SW 1271 (cell line): ENCODE data around the gene IGSF9.

Source experiments
- DNase-seq, 2 experiments: peaks; one replicate each; lab custom pipeline; 2025; lab: John Stamatoyannopoulos, UW

IGSF9 gene

DNA sequence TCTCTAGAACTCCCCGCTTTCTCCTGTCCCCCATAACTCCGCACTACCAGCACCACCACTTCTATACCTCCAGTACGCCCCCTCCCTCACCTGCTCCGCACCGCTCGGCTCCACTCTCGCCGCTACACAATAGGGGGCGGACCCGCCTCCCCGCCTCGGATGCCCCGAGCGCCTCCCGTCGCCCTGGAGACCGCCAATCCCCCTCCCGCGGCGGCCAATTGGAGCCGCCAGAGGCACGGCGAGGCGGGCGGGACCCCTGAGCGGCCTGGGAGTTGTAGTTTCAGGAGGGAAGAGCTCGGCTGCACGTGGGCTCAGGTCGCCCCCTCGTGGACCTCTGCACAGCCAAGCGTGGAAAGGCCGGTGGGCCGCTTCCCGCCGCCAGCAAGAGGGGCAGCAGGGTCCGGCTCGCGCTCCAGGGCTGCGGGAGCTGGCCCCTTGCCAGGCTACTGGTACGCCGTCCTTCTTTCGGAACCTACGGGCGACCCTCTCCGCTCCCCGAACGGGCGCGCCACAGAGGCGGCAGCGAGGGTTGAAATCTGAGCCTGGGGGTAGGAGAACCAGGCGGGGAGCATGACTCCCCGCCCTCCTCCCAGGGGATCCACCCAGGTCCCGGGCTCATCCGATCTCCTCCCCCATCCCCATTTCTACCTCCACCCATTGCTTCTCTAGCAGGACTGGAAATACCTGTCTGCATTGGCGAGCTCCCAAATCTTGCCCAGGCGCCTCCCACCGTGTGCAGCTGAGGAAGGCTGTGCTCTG, at the start of gene IGSF9:
TSS of gene IGSF9 (minus strand) at position 131 of the 759 bp plus-strand sequence. CDS start 2,159 bp downstream, outside the sequence.
- no peak for DNase-seq

GRCh38 chr1:159994896-159995295, 49.5 kb upstream of the IGSF9 start:
- no peak for DNase-seq

GRCh38 chr1:159993911-159994310, 48.5 kb upstream of the IGSF9 start:
- DNase-seq: no peak

GRCh38 chr1:159992161-159992560, 46.7 kb upstream of the IGSF9 start:
- DNase-seq: no peak

DNA sequence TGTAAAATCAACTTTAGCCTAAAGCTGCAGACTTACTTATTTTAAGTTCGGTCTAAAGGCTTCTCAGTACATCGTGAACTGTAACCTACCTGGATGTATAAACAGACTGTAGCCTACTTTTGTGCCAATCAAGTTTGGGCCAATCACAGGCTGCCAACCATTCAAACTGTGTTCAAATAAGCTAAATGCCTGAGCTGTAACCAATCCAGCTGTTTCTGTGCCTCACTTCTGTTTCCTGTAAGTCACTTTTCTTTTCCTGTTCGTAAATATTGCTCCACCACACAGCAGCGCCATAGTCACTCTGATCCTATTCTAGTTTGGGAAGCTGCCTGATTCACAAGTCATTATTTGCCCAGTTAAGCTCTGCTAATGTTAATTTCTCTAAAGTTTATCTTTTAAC, 46.1 kb upstream of the IGSF9 start:
- no peak for DNase-seq

DNA sequence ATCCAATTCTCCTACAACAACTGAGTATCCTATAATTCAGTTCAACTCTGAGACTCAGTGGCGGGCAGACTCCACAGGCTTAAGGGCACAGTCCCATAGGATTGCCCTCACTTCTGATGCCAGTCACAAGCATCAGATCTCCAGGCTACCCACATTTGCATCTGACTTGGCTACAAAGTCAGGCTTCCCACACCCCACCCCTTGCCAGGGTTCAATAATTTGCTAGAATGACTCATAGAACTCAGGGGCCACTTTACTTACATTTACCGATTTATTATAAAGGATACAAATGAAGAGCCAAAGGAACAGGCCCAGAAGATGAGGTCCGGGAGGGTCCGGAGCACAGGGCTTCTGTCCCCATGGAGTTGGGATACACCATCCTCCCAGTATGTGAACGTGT, 44.6 kb upstream of the IGSF9 start:
- DNase-seq: no peak

DNA sequence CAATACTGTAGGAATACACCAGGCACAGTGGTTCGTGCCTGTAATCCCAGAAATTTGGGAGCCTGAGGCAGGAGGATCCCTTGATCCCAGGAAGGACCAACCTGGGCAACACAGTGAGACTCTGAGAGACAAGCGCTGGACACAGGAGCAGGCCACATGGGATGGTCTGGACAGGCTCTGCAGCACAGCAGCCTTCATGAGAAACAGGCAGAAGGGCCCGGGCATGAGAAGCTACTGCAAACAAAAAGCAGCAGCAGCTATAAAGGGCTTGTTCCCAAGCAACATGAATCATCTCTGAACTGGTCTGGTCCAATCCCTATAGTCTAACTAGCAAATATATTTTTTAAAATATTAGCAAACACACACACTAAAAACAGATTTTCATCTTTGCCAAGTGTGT, 44.2 kb upstream of the IGSF9 start:
- no peak for DNase-seq

GRCh38 chr1:159988006-159988405, 42.6 kb upstream of the IGSF9 start:
- no peak for DNase-seq

GRCh38 chr1:159987186-159987585, 41.8 kb upstream of the IGSF9 start:
- DNase-seq: no peak

GRCh38 chr1:159986531-159986930, 41.1 kb upstream of the IGSF9 start:
- DNase-seq: no peak

DNA sequence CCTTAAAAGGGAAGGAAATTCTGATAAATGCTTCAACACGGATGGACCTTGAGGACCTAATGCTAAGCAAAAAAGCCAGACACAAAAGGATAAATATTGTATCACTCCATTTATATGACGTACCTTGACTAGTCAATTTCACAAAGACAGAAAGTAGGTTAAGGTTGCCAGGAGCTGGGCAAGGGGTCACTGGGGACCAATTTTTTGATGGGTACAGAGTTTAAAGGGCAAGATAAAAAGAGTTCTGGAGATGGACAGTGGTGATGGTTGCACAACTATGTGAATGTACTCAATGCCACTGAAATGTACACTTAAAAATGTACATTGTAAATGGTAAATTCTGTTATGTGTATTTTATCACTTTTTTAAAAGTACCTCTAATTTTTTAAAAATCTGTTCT, 40.7 kb upstream of the IGSF9 start:
- DNase-seq: no peak

DNA sequence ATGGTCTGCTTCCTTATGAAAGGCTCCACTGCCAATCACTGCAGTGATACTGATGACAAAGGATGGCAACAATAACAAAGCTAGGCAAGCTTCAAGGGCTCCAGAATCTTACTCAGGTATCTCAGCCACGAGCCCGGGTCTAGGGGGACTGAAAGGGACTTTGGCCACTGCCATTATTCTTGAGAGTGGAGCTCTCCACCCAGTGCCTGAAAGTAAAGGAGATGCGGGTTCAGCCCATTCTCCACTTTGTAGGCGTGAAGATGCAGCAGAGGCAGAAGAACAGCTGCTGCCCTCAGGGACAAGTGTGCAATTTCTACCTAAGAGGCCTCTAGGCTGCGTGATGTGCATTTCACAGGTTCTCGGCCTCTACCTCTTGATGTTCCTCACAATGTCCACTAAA, 40.1 kb upstream of the IGSF9 start:
- DNase-seq: no peak

- no peak for DNase-seq
Measured at GRCh38 chr1:159983681-159984080, 38.3 kb upstream of the IGSF9 start.

DNA sequence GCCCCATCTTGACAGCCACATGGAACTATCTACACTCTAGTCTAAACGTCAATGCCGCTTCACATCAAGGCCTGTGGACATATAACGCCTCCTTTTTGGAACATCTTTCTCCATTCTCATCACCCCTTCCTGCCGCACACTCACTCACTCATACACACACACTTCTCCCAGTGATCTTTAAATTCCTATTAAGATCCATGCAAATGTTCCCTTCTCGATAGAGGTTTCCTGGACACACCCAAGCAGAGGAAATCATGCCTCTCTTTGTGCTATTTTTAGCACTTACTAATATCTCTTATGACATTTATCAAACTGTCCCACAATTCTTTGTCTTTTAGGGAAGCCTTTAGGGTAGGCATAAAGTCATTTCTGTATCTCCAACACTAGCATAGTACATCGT, 36.9 kb upstream of the IGSF9 start:
- no peak for DNase-seq

DNA sequence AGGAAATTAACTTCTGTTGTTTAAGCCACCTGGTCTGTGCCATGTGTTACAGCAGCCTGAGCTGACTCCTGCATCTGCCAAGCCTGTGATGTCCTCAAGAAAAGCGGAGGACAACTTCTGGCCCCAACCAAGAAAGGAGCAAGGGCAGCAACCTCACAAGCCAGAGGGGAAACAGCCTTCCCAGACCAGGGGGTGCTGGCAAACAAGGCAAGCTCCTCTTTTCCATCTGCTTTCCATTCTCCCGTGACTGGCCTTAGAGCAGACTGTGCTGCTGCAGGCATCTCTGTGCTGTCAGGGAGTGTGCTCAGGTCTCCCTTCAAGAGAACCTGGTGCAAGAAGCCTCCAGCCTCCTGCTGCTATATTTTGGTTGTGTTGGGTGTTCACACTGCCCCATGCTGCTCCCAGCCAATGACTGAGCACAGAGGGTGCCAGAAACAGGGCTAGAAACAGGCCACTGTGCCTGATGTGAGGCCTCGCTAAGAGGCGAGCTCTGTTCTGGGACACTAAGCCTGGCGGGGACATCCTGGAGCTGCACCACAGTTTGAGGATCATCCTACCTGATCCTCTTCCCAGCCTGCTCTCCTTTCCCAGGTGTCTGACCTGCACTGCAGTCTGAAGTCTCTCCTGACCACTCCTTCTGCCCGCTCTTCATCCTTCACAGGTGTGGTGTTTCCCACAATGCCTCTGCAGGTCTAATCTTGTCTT, 36.1 kb upstream of the IGSF9 start:
- no peak for DNase-seq

- DNase-seq: no peak
Measured at GRCh38 chr1:159980786-159981185, 35.4 kb upstream of the IGSF9 start.

DNA sequence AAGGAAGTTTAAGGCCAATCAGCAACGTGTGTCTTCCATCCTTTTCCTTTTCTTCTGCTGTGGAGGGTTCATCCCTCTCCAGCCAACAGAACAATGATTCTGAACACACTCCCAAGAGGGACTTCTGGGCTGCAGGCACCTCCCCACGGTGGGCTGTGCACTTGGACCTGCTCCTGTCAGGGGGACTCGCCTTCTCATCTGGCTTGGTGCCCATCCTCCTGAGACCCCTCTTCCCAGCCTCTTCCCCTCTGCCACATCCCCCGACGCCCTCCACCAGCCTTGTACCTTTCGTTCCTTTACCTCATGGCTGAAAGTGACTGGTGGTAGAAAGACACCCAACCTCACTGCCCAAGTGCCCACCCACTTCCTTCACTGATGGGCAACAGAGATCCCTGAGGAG, 34.7 kb upstream of the IGSF9 start:
- no peak for DNase-seq

GRCh38 chr1:159979257-159979656, 33.8 kb upstream of the IGSF9 start:
- no peak for DNase-seq

DNA sequence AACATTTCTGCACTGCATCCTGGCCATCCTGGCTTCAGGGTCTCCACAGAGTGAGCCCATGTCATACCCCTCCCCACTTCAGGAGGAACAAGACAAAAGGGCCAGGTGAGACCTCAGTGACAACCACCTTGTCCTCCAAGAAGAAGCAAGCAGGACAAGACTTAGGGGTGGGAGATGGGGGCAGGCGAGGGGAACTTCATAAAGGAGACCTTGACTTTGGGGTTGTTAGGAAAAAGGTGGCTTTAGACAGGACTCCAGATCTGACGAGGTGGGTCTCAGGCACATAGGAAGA, 32.6 kb upstream of the IGSF9 start:
- DNase-seq: no peak

DNA sequence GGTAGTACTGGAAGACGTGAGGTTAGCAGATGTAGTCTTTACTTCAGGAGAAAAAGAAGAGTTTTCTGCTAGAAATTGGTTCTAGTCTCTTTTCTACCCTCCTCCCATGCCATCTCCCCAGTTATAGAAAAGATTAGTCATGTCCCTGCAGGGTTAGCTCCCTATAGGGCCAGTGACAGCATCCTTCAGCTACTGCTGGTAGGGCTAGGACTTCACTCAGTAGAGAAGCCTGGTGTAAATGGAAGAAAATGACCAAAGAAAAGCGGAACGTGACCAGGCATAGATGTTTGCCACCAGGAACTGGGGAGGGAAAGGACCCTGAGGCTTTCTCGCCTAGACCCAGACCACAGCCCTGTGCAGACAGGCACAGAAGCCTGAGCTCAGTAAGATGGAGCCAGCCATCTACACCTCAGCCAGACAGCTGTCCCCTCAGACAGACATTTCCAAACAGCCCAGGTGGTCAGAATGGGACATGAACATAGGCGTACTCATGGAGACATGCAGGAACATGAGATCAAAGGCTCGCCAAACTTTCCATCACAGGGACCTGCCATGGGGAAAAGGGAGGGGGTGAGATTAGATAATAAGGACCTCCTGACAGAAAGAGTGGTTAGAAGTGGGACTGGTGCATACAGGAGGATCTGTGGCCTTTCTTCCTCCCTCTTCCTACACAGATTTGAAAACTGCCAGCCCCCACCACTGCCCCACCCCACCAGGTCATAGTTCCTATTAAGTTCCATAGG, 32.1 kb upstream of the IGSF9 start:
- DNase-seq: no peak

DNA sequence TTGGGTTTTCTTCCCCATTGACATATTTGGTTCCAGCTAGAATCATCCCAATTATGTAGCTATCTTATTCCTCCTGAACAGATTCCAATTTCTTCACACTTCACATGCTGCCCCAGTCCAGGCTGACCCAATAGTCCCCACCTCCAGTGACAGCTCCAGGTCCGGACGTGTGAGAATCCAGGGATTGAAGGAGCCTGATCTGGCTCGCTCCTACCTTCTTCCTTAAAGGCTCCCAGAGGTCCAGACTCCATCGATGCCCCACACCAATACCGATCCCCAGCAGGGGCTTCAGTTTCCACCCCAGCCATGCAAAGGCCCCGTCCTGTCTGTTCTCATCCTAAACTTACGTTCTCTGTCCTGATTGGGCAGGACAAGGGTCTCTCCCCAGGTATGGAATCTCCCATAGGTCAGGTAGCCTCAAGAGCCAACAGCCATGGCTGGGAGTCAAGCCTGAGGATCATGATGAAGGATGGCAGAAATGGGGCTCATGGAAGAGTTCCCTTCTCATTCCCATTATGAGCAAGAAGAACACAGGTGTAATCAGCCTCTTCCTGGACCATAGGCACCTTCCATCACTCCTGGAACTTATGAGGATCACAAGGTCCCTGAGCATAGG, 29.0 kb upstream of the IGSF9 start:
- no peak for DNase-seq

DNA sequence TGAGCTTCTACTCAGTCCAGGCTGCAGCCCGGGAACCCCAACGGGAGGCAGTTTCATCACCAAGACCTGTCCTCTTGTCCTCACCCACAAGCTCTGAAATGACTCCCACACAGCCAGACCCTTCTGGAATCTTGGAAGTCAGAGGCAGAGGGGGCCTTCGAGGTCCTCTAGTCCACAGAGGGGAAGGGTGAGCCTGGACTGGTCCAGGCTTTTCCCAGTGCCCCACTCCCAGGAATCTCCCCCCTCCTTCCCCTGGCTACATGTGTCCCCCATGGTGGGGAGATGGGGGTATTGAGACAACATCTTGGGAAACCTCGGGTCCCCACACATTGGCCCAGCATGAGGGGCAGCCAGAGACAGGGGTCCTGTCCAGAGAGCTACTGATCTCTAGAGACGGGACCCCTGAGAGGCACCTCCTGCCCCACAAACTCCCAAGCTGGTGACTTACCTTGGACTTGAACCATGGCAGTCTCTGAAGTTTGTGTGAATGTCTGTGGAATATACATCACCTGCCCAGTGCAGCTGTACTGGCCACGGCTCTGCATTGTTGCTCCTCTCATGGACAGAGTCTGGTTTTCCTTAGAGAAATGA, 28.0 kb upstream of the IGSF9 start:
- DNase-seq: no peak
